GM12878 (cell line): ENCODE measurements around the gene OLFML3. TPM values are rescaled to one million over a fixed set of nuclear protein-coding genes. Genes with fewer than 3 reads are reported as not detected.

ENCODE experiments used
- ATAC-seq: fragments of 200-7000 bp; cut with Tn5 transposase; 3 replicates; pipeline ENCODE4 v1.9.1; 2020; ENCODE audit warnings: mild to moderate bottlenecking, moderate library complexity
- BruUV-seq: library from RNA; stranded (reverse); fragments of 400-500 nt; replicated peaks from 2 replicates; lab custom pipeline; 2021; lab: Mats Ljungman, UMichigan
- CTCF ChIA-PET: fragments of 300-600 bp; sonication (Branson Sonifier 250); formaldehyde crosslinking; extraction: SDS; loops from one replicate; lab custom pipeline; 2021; ENCODE audit warnings: inconsistent platforms; lab: Yijun Ruan, JAX
- POLR2A ChIA-PET: fragments of 350-600 bp; formaldehyde crosslinking; extraction: SDS; loops from one replicate; lab custom pipeline; 2021; ENCODE audit warnings: inconsistent platforms; lab: Charles Lee
- RAD21 ChIA-PET: fragments of 300-600 bp; sonication (Branson Sonifier 250); formaldehyde crosslinking; loops from one replicate; lab custom pipeline; 2023; ENCODE audit warnings: antibody characterized with exemption; ENCODE audit not compliant: unreplicated experiment; lab: Charles Lee
- SMC1A ChIA-PET: fragments of 300-600 bp; sonication (Branson Sonifier 250); formaldehyde crosslinking; loops from one replicate; lab custom pipeline; 2023; ENCODE audit not compliant: unreplicated experiment, uncharacterized antibody; lab: Charles Lee
- DNase-seq: peaks from one replicate; pipeline ENCODE4 v3.0.0-alpha.2; 2011; ENCODE audit warnings: low read depth, low spot score
- FAIRE-seq: peaks from 3 replicates; lab custom pipeline; 2011; peaks lifted over from hg19 to GRCh38; lab: Jason Lieb, UNC
- H2AFZ ChIP-seq: 2 replicates; pipeline ENCODE4 v1.6.0; 2011; ENCODE audit warnings: low read depth, low read length, control low read depth; ENCODE audit not compliant: control insufficient read depth
- H3K27ac ChIP-seq: 2 replicates; pipeline ENCODE4 v1.5.1; 2011; ENCODE audit warnings: control low read depth; ENCODE audit not compliant: control insufficient read depth, insufficient read depth
- H3K27me3 ChIP-seq, 2 experiments: replicated peaks in 1 of 2; 2 replicates each; pipeline versions ENCODE4 v1.6.0 to v1.6.1; 2011; ENCODE audit warnings: low read length in 1 of 2; ENCODE audit not compliant: control insufficient read depth in 2 of 2, insufficient read depth in 2 of 2
- H3K36me3 ChIP-seq, 2 experiments: 2 replicates each; pipeline ENCODE4 v1.5.1; 2011; ENCODE audit warnings: low read length in 1 of 2; ENCODE audit not compliant: control insufficient read depth in 2 of 2, insufficient read depth in 2 of 2
- H3K4me1 ChIP-seq: 2 replicates; pipeline ENCODE4 v1.6.1; 2011; ENCODE audit warnings: mild to moderate bottlenecking, low read length, moderate library complexity, mixed read lengths; ENCODE audit not compliant: control insufficient read depth, insufficient read depth
- H3K4me2 ChIP-seq: 2 replicates; pipeline ENCODE4 v1.6.0; 2011; ENCODE audit warnings: control low read depth; ENCODE audit not compliant: control insufficient read depth, insufficient read depth
- H3K4me3 ChIP-seq: fragments of 200-600 bp; sonication (generic); 2 replicates; pipeline ENCODE4 v1.5.1; 2016
- H3K79me2 ChIP-seq: 2 replicates; pipeline ENCODE4 v1.6.0; 2011; ENCODE audit warnings: low read length; ENCODE audit not compliant: control insufficient read depth, insufficient read depth
- H3K9ac ChIP-seq: 2 replicates; pipeline ENCODE4 v1.8.0; 2011; ENCODE audit warnings: low read length, control low read depth, mixed read lengths; ENCODE audit not compliant: control insufficient read depth, insufficient read depth
- H3K9me3 ChIP-seq: replicated peaks from 3 replicates; pipeline ENCODE4 v1.5.1; 2011; ENCODE audit warnings: mild to moderate bottlenecking, low read length; ENCODE audit not compliant: control insufficient read depth, insufficient read depth
- H4K20me1 ChIP-seq: 2 replicates; pipeline ENCODE4 v1.6.0; 2011; ENCODE audit not compliant: control insufficient read depth, insufficient read depth
- NBN ChIP-seq: fragments of 450-650 bp; IDR thresholded peaks from 2 replicates; pipeline ENCODE4 v1.6.1; 2016
- RELA ChIP-seq: fragments of 450-650 bp; IDR thresholded peaks from 2 replicates; pipeline ENCODE4 v1.8.0; 2014; ENCODE audit warnings: borderline replicate concordance; ENCODE audit not compliant: partially characterized antibody
- SREBF1 ChIP-seq: IDR thresholded peaks from 2 replicates; pipeline ENCODE4 v1.6.1; 2012; ENCODE audit warnings: mild to moderate bottlenecking, low read length
- TARDBP ChIP-seq: IDR thresholded peaks from 2 replicates; pipeline ENCODE4 v1.6.1; 2016; ENCODE audit warnings: borderline replicate concordance
- TCF12 ChIP-seq: IDR thresholded peaks from 2 replicates; pipeline ENCODE4 v1.6.1; 2011; ENCODE audit warnings: low read depth, mild to moderate bottlenecking, low read length
- WGBS: methylation state at CpG from one replicate; pipeline ENCODE4 v1.1.6; 2016; ENCODE audit warnings: low lambda C conversion rate; ENCODE audit not compliant: insufficient replicate concordance, insufficient coverage; ENCODE audit errors: missing lambda C conversion rate; 5-methylcytosine and 5-hydroxymethylcytosine counted together
- in situ Hi-C: fragments of 300-500 bp; cut with MboI; formaldehyde crosslinking; loops from 9 replicates; pipeline ENCODE4 v1.14.3; 2018; ENCODE audit warnings: mixed read lengths
- intact Hi-C: fragments of 100-400 bp; cut with micrococcal nuclease; formaldehyde crosslinking; loops from one replicate; pipeline ENCODE4 v1.14.2; 2022; ENCODE audit not compliant: unreplicated experiment
- polyA plus RNA-seq, 11 experiments: library from polyadenylated mRNA; depleted of rRNA in 4 of 11; unstranded in 6 of 11; stranded (reverse) in 5 of 11; fragments of >200 nt; fragmentation: Nextera tagmentation in 4 of 11; fragmentation: Illumina TruSeq in 1 of 11; extraction: Ambion mirVana in 4 of 11; extraction: Trizol in 1 of 11; gene quantifications; 1 replicate in 1 of 11; 2 replicates in 10 of 11; pipeline versions ENCODE4 v1.2.1 to v1.2.3, GENCODE V29; 2011 to 2016; ENCODE audit warnings: inconsistent platforms in 2 of 11, missing spikeins in 2 of 11, low read depth in 1 of 11
- total RNA-seq, 4 experiments: library from RNA; depleted of rRNA in 3 of 4; stranded (reverse); fragments of >200 nt in 3 of 4; fragmentation: Illumina TruSeq in 1 of 4; extraction: Trizol in 1 of 4; gene quantifications; 2 replicates each; pipeline versions ENCODE4 v1.2.1 to v1.2.3, GENCODE V29; 2013 to 2021
- TF ChIP-seq, protein P1 (sequence below): fragments of 450-650 bp; conservative IDR thresholded peaks from 2 replicates; pipeline ENCODE4 v1.6.1; 2017; ENCODE audit warnings: mild to moderate bottlenecking, moderate library complexity
- TF ChIP-seq, protein P2 (sequence below): IDR thresholded peaks from 2 replicates; pipeline ENCODE4 v1.6.1; 2011; ENCODE audit warnings: borderline replicate concordance, low read depth, mild to moderate bottlenecking, moderate library complexity, low read length; ENCODE audit not compliant: insufficient read depth, poor library complexity, severe bottlenecking

The OLFML3 gene
- total and polyA plus RNA-seq, 10 of the 15 experiments (the other 5 are each of a cell fraction or from before 2014, with no cell fraction given) = 0.03 TPM; not detected in 9

DNA sequence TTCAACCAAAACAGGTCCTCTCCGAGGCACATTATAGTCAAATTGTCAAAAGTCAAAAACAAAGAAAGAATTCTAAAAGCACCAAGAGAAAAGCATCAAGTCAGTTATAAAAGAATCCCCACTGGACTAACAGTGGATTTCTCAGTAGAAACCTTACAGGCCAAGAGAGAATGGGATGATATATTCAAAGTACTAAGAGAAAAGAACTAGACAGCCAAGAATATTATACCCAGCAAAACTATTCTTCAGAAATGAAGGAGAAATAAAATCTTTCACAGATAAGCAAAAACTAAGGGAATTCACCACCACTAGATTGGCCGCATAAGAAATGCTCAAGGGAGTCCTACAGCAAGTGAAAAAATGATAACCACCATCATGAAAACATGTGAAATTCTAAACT lies 16.1 kb downstream of the OLFML3 start:
- no peak overlapping the region for H3K27ac ChIP-seq
- no TSS peak for BruUV-seq
- FAIRE-seq (no peak), ATAC-seq (no peak), DNase-seq (no peak)
- POLR2A ChIA-PET = no interaction called here
- no peak for TF ChIP-seq TCF12
- TF ChIP-seq, protein P1, sequence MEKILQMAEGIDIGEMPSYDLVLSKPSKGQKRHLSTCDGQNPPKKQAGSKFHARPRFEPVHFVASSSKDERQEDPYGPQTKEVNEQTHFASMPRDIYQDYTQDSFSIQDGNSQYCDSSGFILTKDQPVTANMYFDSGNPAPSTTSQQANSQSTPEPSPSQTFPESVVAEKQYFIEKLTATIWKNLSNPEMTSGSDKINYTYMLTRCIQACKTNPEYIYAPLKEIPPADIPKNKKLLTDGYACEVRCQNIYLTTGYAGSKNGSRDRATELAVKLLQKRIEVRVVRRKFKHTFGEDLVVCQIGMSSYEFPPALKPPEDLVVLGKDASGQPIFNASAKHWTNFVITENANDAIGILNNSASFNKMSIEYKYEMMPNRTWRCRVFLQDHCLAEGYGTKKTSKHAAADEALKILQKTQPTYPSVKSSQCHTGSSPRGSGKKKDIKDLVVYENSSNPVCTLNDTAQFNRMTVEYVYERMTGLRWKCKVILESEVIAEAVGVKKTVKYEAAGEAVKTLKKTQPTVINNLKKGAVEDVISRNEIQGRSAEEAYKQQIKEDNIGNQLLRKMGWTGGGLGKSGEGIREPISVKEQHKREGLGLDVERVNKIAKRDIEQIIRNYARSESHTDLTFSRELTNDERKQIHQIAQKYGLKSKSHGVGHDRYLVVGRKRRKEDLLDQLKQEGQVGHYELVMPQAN = no peak
- no peak for TF ChIP-seq RELA
- TF ChIP-seq, protein P2, sequence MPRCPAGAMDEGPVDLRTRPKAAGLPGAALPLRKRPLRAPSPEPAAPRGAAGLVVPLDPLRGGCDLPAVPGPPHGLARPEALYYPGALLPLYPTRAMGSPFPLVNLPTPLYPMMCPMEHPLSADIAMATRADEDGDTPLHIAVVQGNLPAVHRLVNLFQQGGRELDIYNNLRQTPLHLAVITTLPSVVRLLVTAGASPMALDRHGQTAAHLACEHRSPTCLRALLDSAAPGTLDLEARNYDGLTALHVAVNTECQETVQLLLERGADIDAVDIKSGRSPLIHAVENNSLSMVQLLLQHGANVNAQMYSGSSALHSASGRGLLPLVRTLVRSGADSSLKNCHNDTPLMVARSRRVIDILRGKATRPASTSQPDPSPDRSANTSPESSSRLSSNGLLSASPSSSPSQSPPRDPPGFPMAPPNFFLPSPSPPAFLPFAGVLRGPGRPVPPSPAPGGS = no peak
- TF ChIP-seq TARDBP = no peak
- TF ChIP-seq SREBF1 = no peak
- TF ChIP-seq NBN = no peak
- no peak overlapping the region for H3K4me3 ChIP-seq
- H3K4me1 ChIP-seq = no peaks in the 10 kb centered on the region
- H3K9me3 ChIP-seq = peaks cover 8% of the 10 kb centered on the region; the same call in 2 of the 3 replicates
- intact Hi-C loops = no loop called here
- no peak overlapping the region for H3K9ac ChIP-seq
- no peaks in the 10 kb centered on the region for H3K27me3 ChIP-seq
- H2AFZ ChIP-seq = no peak overlapping the region
- no peaks in the 10 kb centered on the region for H3K79me2 ChIP-seq
- H3K36me3 ChIP-seq = no peaks in the 10 kb centered on the region; a peak in 1 of 4 replicates
- CTCF ChIA-PET = no interaction called here
- RAD21 ChIA-PET = no interaction called here
- 67% methylated on average over 2 of the region's 2 CpGs for WGBS
- no peak overlapping the region for H3K4me2 ChIP-seq
- no peaks in the 10 kb centered on the region for H4K20me1 ChIP-seq
- in situ Hi-C loops = no loop called here
- SMC1A ChIA-PET = interaction anchor here (0.6 kb wide), 2 partner anchors 19 to 833 kb away, joined by 3 to 4 read pairs; no protein-coding TSS in a partner anchor
